ENCODE results near the gene MFRP.

Gene MFRP

GRCh38 chr11:119316016-119316728 lies 30.3 kb downstream of the MFRP start:
- Histone ChIP-seq H3K36me3 (ENCODE audit: insufficient read depth, low read length) (no peaks in the 10 kb centered on the region), H3K79me2 (ENCODE audit: insufficient read depth, low read length) (no peaks in the 10 kb centered on the region), H3F3A (ENCODE audit: low read depth) (no peaks in the 10 kb centered on the region), H2AFZ (ENCODE audit: low read length) (no peak overlapping the region), H3K9me2 (replicated peaks; ENCODE audit: low read depth, low read length) (no peaks in the 10 kb centered on the region), H3K4me2 (ENCODE audit: low read depth, low read length, poor library complexity, severe bottlenecking) (peak overlapping the region; percentile 43), H3K9me3 (ENCODE audit: insufficient read depth, low read depth, low read length) (no peaks in the 10 kb centered on the region), H3K9ac (ENCODE audit: low read depth, low read length, poor library complexity, severe bottlenecking) (no peak overlapping the region), H3K4me1 (ENCODE audit: insufficient read depth, low read length, poor library complexity, severe bottlenecking) (peaks cover 11% of the 10 kb centered on the region), H4K20me1 (ENCODE audit: insufficient read depth, low read length, poor library complexity, severe bottlenecking) (no peaks in the 10 kb centered on the region), H3K27me3 (ENCODE audit: insufficient read depth, low read length, poor library complexity, severe bottlenecking) (peaks cover 6% of the 10 kb centered on the region), H3K4me3 (ENCODE audit: low read length, poor library complexity, severe bottlenecking) (peak overlapping the region; percentile 38)
- TF ChIP-seq EZH2phosphoT487 (IDR thresholded peaks at IDR 0.05; ENCODE audit: borderline replicate concordance) (no peak), CTCF (conservative IDR thresholded peaks at IDR 0.05; ENCODE audit: low read length) (no peak)

- H3K79me2 ChIP-seq (ENCODE audit: insufficient read depth, low read length), result no peaks in the 10 kb centered on the region
- H3K27me3 ChIP-seq (ENCODE audit: insufficient read depth, low read length, poor library complexity, severe bottlenecking), result peaks cover 6% of the 10 kb centered on the region
- TF ChIP-seq EZH2phosphoT487 (IDR thresholded peaks at IDR 0.05; ENCODE audit: borderline replicate concordance), result no peak
- TF ChIP-seq CTCF (conservative IDR thresholded peaks at IDR 0.05; ENCODE audit: low read length), result no peak
- H2AFZ ChIP-seq (ENCODE audit: low read length), result no peak overlapping the region
- no peaks in the 10 kb centered on the region for H4K20me1 ChIP-seq (ENCODE audit: insufficient read depth, low read length, poor library complexity, severe bottlenecking)
- no peaks in the 10 kb centered on the region for H3K9me3 ChIP-seq (ENCODE audit: insufficient read depth, low read depth, low read length)
- no peaks in the 10 kb centered on the region for H3K9me2 ChIP-seq (replicated peaks; ENCODE audit: low read depth, low read length)
- no peaks in the 10 kb centered on the region for H3F3A ChIP-seq (ENCODE audit: low read depth)
- peaks cover 6% of the 10 kb centered on the region for H3K4me1 ChIP-seq (ENCODE audit: insufficient read depth, low read length, poor library complexity, severe bottlenecking)
- peak overlapping the region; percentile 38 for H3K4me3 ChIP-seq (ENCODE audit: low read length, poor library complexity, severe bottlenecking)
- no peak overlapping the region for H3K9ac ChIP-seq (ENCODE audit: low read depth, low read length, poor library complexity, severe bottlenecking)
- H3K36me3 ChIP-seq (ENCODE audit: insufficient read depth, low read length), result no peaks in the 10 kb centered on the region
- H3K4me2 ChIP-seq (ENCODE audit: low read depth, low read length, poor library complexity, severe bottlenecking), result peak overlapping the region; percentile 43
Observed at GRCh38 chr11:119315131-119316015, 31.1 kb downstream of the MFRP start.

DNA sequence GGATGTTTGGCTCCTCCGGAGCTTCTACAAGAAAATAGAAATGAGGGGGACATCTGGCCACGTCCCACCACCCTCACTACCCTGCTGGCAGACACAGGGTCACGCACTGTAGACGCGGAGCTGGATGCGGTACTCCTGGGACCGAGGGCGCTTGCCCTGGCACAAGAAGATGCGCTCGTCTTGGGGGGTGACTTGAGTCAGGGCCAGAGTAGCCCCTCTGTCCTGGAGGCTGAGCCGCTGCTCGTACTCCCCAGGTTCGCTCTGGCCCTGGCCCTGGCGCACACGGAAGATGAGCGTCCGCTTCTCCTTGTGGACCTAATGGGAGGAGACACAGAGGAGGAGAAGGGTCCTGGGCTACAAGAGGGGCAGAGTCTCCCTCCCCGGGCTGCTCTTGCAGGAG lies 31.8 kb downstream of the MFRP start:
- no peaks in the 10 kb centered on the region for H3F3A ChIP-seq (ENCODE audit: low read depth)
- no peaks in the 10 kb centered on the region for H4K20me1 ChIP-seq (ENCODE audit: insufficient read depth, low read length, poor library complexity, severe bottlenecking)
- H3K79me2 ChIP-seq (ENCODE audit: insufficient read depth, low read length), result no peaks in the 10 kb centered on the region
- no peaks in the 10 kb centered on the region for H3K9me2 ChIP-seq (replicated peaks; ENCODE audit: low read depth, low read length)
- no peaks in the 10 kb centered on the region for H3K36me3 ChIP-seq (ENCODE audit: insufficient read depth, low read length)
- H3K9ac ChIP-seq (ENCODE audit: low read depth, low read length, poor library complexity, severe bottlenecking), result no peak overlapping the region
- TF ChIP-seq EZH2phosphoT487 (IDR thresholded peaks at IDR 0.05; ENCODE audit: borderline replicate concordance) (no peak), CTCF (conservative IDR thresholded peaks at IDR 0.05; ENCODE audit: low read length) (no peak)
- H3K4me1 ChIP-seq (ENCODE audit: insufficient read depth, low read length, poor library complexity, severe bottlenecking), result peaks cover 2% of the 10 kb centered on the region
- H3K9me3 ChIP-seq (ENCODE audit: insufficient read depth, low read depth, low read length), result no peaks in the 10 kb centered on the region
- H3K27me3 ChIP-seq (ENCODE audit: insufficient read depth, low read length, poor library complexity, severe bottlenecking), result peaks cover 6% of the 10 kb centered on the region
- H3K4me3 ChIP-seq (ENCODE audit: low read length, poor library complexity, severe bottlenecking), result no peak overlapping the region
- H2AFZ ChIP-seq (ENCODE audit: low read length), result no peak overlapping the region
- H3K4me2 ChIP-seq (ENCODE audit: low read depth, low read length, poor library complexity, severe bottlenecking), result no peak overlapping the region
